ENCODE data around the gene IL1RAP.

The IL1RAP gene

GRCh38 chr3:190692256-190692655, 178.4 kb downstream of the IL1RAP start:
- no peak overlapping the region for H3K9ac ChIP-seq (ENCODE audit: low read depth, low read length, poor library complexity, severe bottlenecking)
- no peaks in the 10 kb centered on the region for H3K9me2 ChIP-seq (replicated peaks; ENCODE audit: low read depth, low read length)
- TF ChIP-seq CTCF (conservative IDR thresholded peaks at IDR 0.05; ENCODE audit: low read length) (no peak), EZH2phosphoT487 (IDR thresholded peaks at IDR 0.05; ENCODE audit: borderline replicate concordance) (no peak)
- no peaks in the 10 kb centered on the region for H3F3A ChIP-seq (ENCODE audit: low read depth)
- H3K4me1 ChIP-seq (ENCODE audit: insufficient read depth, low read length, poor library complexity, severe bottlenecking), result no peaks in the 10 kb centered on the region
- H2AFZ ChIP-seq (ENCODE audit: low read length), result no peak overlapping the region
- no peaks in the 10 kb centered on the region for H4K20me1 ChIP-seq (ENCODE audit: insufficient read depth, low read length, poor library complexity, severe bottlenecking)
- no peaks in the 10 kb centered on the region for H3K79me2 ChIP-seq (ENCODE audit: insufficient read depth, low read length)
- no peak overlapping the region for H3K4me2 ChIP-seq (ENCODE audit: low read depth, low read length, poor library complexity, severe bottlenecking)
- no peak overlapping the region for H3K4me3 ChIP-seq (ENCODE audit: low read length, poor library complexity, severe bottlenecking)
- H3K27me3 ChIP-seq (ENCODE audit: insufficient read depth, low read length, poor library complexity, severe bottlenecking), result no peaks in the 10 kb centered on the region
- H3K36me3 ChIP-seq (ENCODE audit: insufficient read depth, low read length), result no peaks in the 10 kb centered on the region
- no peaks in the 10 kb centered on the region for H3K9me3 ChIP-seq (ENCODE audit: insufficient read depth, low read depth, low read length)

GRCh38 chr3:190694335-190695001, 180.6 kb downstream of the IL1RAP start:
- Histone ChIP-seq H3K4me3 (ENCODE audit: low read length, poor library complexity, severe bottlenecking) (no peak overlapping the region), H3F3A (ENCODE audit: low read depth) (no peaks in the 10 kb centered on the region), H3K4me1 (ENCODE audit: insufficient read depth, low read length, poor library complexity, severe bottlenecking) (no peaks in the 10 kb centered on the region), H3K9ac (ENCODE audit: low read depth, low read length, poor library complexity, severe bottlenecking) (no peak overlapping the region), H2AFZ (ENCODE audit: low read length) (no peak overlapping the region), H3K36me3 (ENCODE audit: insufficient read depth, low read length) (no peaks in the 10 kb centered on the region), H3K79me2 (ENCODE audit: insufficient read depth, low read length) (no peaks in the 10 kb centered on the region), H3K9me2 (replicated peaks; ENCODE audit: low read depth, low read length) (no peaks in the 10 kb centered on the region), H3K27me3 (ENCODE audit: insufficient read depth, low read length, poor library complexity, severe bottlenecking) (no peaks in the 10 kb centered on the region), H4K20me1 (ENCODE audit: insufficient read depth, low read length, poor library complexity, severe bottlenecking) (no peaks in the 10 kb centered on the region), H3K4me2 (ENCODE audit: low read depth, low read length, poor library complexity, severe bottlenecking) (no peak overlapping the region), H3K9me3 (ENCODE audit: insufficient read depth, low read depth, low read length) (no peaks in the 10 kb centered on the region)
- TF ChIP-seq EZH2phosphoT487 (IDR thresholded peaks at IDR 0.05; ENCODE audit: borderline replicate concordance) (no peak), CTCF (conservative IDR thresholded peaks at IDR 0.05; ENCODE audit: low read length) (no peak)

GRCh38 chr3:190695225-190695624, 181.3 kb downstream of the IL1RAP start:
- Histone ChIP-seq H3K4me2 (ENCODE audit: low read depth, low read length, poor library complexity, severe bottlenecking) (no peak overlapping the region), H3K4me1 (ENCODE audit: insufficient read depth, low read length, poor library complexity, severe bottlenecking) (no peaks in the 10 kb centered on the region), H3K4me3 (ENCODE audit: low read length, poor library complexity, severe bottlenecking) (no peak overlapping the region), H3K36me3 (ENCODE audit: insufficient read depth, low read length) (no peaks in the 10 kb centered on the region), H2AFZ (ENCODE audit: low read length) (no peak overlapping the region), H3K9me2 (replicated peaks; ENCODE audit: low read depth, low read length) (no peaks in the 10 kb centered on the region), H3K79me2 (ENCODE audit: insufficient read depth, low read length) (no peaks in the 10 kb centered on the region), H3K9ac (ENCODE audit: low read depth, low read length, poor library complexity, severe bottlenecking) (no peak overlapping the region), H3F3A (ENCODE audit: low read depth) (no peaks in the 10 kb centered on the region), H4K20me1 (ENCODE audit: insufficient read depth, low read length, poor library complexity, severe bottlenecking) (no peaks in the 10 kb centered on the region), H3K27me3 (ENCODE audit: insufficient read depth, low read length, poor library complexity, severe bottlenecking) (no peaks in the 10 kb centered on the region), H3K9me3 (ENCODE audit: insufficient read depth, low read depth, low read length) (no peaks in the 10 kb centered on the region)
- TF ChIP-seq CTCF (conservative IDR thresholded peaks at IDR 0.05; ENCODE audit: low read length) (no peak), EZH2phosphoT487 (IDR thresholded peaks at IDR 0.05; ENCODE audit: borderline replicate concordance) (no peak)
